AG04450 (cell line): ENCODE data around the gene TMEM53. TPM values are rescaled to one million over a fixed set of nuclear protein-coding genes. Genes with fewer than 3 reads are reported as not detected.
A peak's percentile ranks its signal among the peaks of the same experiment; 100 is the strongest.

Experiments used
- CTCF ChIA-PET: fragments of 300-600, 350-600 bp; formaldehyde crosslinking; extraction: SDS; loops from one replicate; lab custom pipeline; 2022; ENCODE audit warnings: antibody characterized with exemption, inconsistent platforms; lab: Charles Lee
- POLR2A ChIA-PET: fragments of 350-600 bp; formaldehyde crosslinking; extraction: SDS; loops from one replicate; lab custom pipeline; 2021; ENCODE audit warnings: antibody characterized with exemption, inconsistent platforms; lab: Yijun Ruan, JAX
- DNase-seq: peaks from one replicate; pipeline ENCODE4 v3.0.0-alpha.2; 2011; ENCODE audit warnings: low read depth, low spot score
- H3K27ac ChIP-seq: one replicate; pipeline ENCODE4 v1.5.1; 2012; ENCODE audit warnings: low read depth, low read length, control low read depth
- H3K27me3 ChIP-seq: one replicate; pipeline ENCODE4 v1.6.0; 2012; ENCODE audit warnings: low read length; ENCODE audit not compliant: control insufficient read depth, insufficient read depth
- H3K4me3 ChIP-seq: 2 replicates; pipeline ENCODE4 v1.5.1; 2011; ENCODE audit warnings: mild to moderate bottlenecking, low read depth, low read length, control low read depth
- H3K9me3 ChIP-seq: 2 replicates; pipeline ENCODE4 v1.5.1; 2012; ENCODE audit warnings: low read length; ENCODE audit not compliant: control insufficient read depth, insufficient read depth
- polyA plus RNA-seq: library from polyadenylated mRNA; depleted of rRNA; stranded (reverse); fragments of >200 nt; gene quantifications from 2 replicates; pipeline ENCODE4 v1.2.3, GENCODE V29; 2011
- TF ChIP-seq, protein P1 (sequence below): IDR thresholded peaks from 2 replicates; pipeline ENCODE4 v1.5.1; 2011; ENCODE audit warnings: low read depth, low read length, control low read depth, inconsistent platforms

TMEM53 gene
- polyA plus RNA-seq, 1 experiment, result 4.4 TPM

DNA sequence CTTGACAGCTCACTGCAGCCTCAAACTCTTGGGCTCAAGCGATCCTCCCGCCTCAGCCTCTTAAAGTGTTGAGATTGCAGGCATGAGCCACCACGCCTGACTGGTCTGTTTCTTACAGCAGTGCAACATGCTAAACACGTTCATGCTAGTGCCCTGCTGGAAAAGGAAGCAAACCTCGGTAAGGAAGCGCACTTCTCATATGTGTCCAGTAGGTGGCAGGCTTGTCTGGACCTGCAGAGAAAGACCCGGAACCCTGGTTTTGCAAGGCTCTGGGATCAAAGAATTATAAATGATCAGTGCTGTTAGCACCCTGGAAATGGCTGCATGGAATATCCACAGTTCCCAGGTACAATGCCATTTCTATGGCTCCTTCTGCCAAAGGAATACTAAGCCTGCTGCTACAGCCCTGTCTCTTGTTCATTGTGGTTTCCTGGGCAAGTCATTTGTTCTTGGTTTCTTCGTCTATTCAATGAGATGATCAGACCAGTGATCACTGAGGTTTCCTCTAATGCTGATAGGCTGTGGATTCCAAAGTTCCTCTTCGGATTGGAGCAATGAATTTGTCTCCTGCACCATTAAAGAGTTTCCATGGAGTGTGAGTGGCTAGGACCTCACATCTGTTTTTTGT, 40.8 kb upstream of the TMEM53 start:
- POLR2A ChIA-PET, result interaction anchor here (1.0 kb wide), 1 partner anchor 60 kb away, joined by 3 read pairs; the partner anchor contains the start of gene RPS8

GRCh38 chr1:44714532-44714931, 40.3 kb upstream of the TMEM53 start:
- no peaks in the 10 kb centered on the region for H3K9me3 ChIP-seq
- H3K27ac ChIP-seq, result no peak overlapping the region
- ChIA-PET POLR2A (interaction anchor here (1.0 kb wide), 1 partner anchor 60 kb away, joined by 3 read pairs; the partner anchor contains the start of gene RPS8), CTCF (interaction anchor here (0.7 to 6.7 kb wide), 8 partner anchors 8 to 291 kb away, joined by 3 to 44 read pairs (median 4); partner anchors contain the start of gene RNU5D-1)
- DNase-seq, result no peak
- TF ChIP-seq, protein P1, sequence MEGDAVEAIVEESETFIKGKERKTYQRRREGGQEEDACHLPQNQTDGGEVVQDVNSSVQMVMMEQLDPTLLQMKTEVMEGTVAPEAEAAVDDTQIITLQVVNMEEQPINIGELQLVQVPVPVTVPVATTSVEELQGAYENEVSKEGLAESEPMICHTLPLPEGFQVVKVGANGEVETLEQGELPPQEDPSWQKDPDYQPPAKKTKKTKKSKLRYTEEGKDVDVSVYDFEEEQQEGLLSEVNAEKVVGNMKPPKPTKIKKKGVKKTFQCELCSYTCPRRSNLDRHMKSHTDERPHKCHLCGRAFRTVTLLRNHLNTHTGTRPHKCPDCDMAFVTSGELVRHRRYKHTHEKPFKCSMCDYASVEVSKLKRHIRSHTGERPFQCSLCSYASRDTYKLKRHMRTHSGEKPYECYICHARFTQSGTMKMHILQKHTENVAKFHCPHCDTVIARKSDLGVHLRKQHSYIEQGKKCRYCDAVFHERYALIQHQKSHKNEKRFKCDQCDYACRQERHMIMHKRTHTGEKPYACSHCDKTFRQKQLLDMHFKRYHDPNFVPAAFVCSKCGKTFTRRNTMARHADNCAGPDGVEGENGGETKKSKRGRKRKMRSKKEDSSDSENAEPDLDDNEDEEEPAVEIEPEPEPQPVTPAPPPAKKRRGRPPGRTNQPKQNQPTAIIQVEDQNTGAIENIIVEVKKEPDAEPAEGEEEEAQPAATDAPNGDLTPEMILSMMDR, result no peak
- no peaks in the 10 kb centered on the region for H3K27me3 ChIP-seq
- H3K4me3 ChIP-seq, result no peak overlapping the region

More for the DNA sequence above, 40.8 kb upstream of the TMEM53 start:
- DNase-seq, result no peak
- CTCF ChIA-PET, result interaction anchor here (0.7 to 6.7 kb wide), 9 partner anchors 8 to 291 kb away, joined by 3 to 44 read pairs (median 4); partner anchors contain the start of gene RNU5D-1
- Histone ChIP-seq H3K27ac (no peak overlapping the region), H3K27me3 (no peaks in the 10 kb centered on the region), H3K4me3 (no peak overlapping the region), H3K9me3 (no peaks in the 10 kb centered on the region)
- TF ChIP-seq, protein P1, result peak; percentile 96

- DNase-seq, result no peak
- H3K27me3 ChIP-seq, result no peaks in the 10 kb centered on the region
- H3K9me3 ChIP-seq, result peaks cover 3% of the 10 kb centered on the region; the same call in 1 of the 2 replicates
- ChIA-PET POLR2A (no interaction called here), CTCF (interaction anchor here (0.7 to 6.7 kb wide), 4 partner anchors 15 to 1168 kb away, joined by 3 to 44 read pairs (median 9); partner anchors contain the start of gene RNU5D-1)
- TF ChIP-seq, protein P1, result no peak
- no peak overlapping the region for H3K4me3 ChIP-seq
- no peak overlapping the region for H3K27ac ChIP-seq
These were observed 39.1 kb upstream of the TMEM53 start for GRCh38 chr1:44713321-44713781.

DNA sequence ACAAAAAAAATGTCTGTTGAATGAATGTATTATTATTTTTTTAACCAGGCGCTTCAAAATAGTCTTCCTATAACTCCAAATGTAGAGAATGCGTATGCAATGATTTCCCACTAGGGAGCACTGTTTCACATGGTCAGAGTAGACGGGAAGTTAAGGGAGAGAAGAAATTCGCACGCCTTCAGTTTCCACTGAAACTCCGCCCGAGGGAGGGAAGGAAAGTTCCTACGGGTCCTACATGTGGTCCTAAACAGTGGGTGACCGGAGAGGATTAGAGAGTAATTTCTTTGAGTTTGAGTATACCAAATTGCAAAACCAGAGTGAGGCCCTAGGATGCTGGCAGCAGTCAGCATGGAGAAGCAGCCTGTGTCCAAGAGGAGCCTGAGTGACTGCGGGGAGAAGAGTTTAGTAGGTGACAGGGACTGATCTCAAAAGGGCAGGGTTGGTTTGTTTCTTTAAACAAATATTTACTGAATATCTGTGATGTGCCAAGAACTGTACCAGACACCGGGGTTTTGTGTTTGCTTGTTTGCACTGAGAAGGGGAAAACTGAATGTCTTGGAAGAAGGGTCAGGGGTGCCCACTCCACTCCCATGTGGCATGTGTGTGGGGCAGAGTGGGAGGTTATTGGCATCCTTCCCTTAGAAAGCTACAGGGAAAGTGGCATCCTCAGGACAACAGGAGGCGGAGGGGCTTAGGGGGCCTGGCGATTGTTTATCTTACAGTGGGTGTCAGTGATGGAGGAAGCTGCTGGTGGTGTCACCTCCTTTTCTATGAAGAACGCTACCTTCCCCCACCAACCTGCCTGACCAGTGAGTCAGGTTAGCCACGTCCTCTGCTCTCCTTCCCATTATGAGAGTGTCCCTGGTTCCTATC, 33.9 kb upstream of the TMEM53 start:
- TF ChIP-seq, protein P1, result peak; percentile 46
- ChIA-PET POLR2A (no interaction called here), CTCF (interaction anchor here (1.0 to 1.6 kb wide), 3 partner anchors 8 to 23 kb away, joined by 3 to 7 read pairs (median 4); partner anchors contain the start of gene RNU5D-1)
- no peak overlapping the region for H3K27ac ChIP-seq
- peaks cover 3% of the 10 kb centered on the region; the same call in 1 of the 2 replicates for H3K9me3 ChIP-seq
- DNase-seq, result no peak
- H3K27me3 ChIP-seq, result no peaks in the 10 kb centered on the region
- no peak overlapping the region for H3K4me3 ChIP-seq
